C4-2B (cell line): Measurements from ENCODE around the gene COL26A1.

Source experiments
- ZFX ChIP-seq: fragments of 450-650 bp; IDR thresholded peaks from 2 replicates; pipeline ENCODE4 v1.6.1; 2017
- TF ChIP-seq, protein P1 (sequence below): fragments of 450-650 bp; conservative IDR thresholded peaks from 2 replicates; pipeline ENCODE4 v1.5.1; 2017; ENCODE audit warnings: mild to moderate bottlenecking

DNA sequence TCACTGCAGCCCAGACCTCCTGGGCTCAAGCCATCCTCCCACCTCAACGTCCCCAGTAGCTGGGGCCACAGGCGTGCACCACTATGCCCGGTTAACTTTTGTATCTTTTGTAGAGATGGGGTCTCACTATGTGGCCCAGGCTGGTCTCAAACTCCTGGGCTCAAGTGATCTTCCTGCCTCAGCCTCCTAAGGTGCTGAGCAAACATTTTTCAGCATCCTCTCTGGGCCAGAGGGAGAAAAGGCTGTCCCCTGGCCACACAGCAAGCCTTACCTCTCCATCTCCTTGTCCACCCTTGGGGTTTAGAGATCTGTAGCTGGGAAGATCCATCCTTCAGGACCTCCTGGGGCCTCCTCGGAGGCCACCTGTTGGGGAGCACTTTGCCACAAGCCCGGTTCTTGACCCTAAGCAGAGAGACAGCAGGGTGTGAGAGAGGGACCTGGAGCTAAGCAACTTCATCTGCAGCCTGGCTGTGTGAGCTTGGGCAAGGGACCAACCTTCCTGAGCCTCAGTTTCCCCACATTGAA, 180.6 kb downstream of the COL26A1 start:
- TF ChIP-seq, protein P1, sequence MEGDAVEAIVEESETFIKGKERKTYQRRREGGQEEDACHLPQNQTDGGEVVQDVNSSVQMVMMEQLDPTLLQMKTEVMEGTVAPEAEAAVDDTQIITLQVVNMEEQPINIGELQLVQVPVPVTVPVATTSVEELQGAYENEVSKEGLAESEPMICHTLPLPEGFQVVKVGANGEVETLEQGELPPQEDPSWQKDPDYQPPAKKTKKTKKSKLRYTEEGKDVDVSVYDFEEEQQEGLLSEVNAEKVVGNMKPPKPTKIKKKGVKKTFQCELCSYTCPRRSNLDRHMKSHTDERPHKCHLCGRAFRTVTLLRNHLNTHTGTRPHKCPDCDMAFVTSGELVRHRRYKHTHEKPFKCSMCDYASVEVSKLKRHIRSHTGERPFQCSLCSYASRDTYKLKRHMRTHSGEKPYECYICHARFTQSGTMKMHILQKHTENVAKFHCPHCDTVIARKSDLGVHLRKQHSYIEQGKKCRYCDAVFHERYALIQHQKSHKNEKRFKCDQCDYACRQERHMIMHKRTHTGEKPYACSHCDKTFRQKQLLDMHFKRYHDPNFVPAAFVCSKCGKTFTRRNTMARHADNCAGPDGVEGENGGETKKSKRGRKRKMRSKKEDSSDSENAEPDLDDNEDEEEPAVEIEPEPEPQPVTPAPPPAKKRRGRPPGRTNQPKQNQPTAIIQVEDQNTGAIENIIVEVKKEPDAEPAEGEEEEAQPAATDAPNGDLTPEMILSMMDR = no peak
- TF ChIP-seq ZFX = no peak
